Measurements from ENCODE around the gene DAGLA. TPM values are rescaled to one million over a fixed set of nuclear protein-coding genes. Genes with fewer than 3 reads are reported as not detected.

The DAGLA gene
- total RNA-seq, 1 experiment from 2014 or later = not detected

- DNase-seq = no peak
Measured at GRCh38 chr11:61698173-61698948, 18.2 kb downstream of the DAGLA start.

DNA sequence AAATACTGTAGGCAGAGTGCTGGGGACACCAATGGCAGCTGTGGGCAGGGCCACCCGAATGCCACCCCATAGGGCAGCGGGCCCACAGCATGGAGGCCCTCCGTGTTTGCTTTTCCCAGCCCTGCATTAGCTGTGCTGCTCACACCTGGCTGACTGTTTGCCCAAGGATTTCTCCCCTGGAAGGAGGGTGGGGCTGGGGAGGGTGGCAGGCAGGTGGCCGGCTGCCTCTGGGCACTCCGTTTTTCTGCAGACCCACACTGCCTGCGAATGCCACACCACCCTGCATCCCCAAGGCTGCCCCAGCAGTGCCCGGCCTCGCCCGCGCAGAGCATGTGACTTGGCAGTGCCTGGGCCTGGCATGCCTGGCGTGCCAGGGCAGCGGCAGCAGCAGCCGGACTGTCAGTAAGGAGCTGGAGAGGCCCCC is 19.6 kb downstream of the DAGLA start:
- Histone ChIP-seq H3K9me3 (ENCODE audit: low read length) (no peaks in the 10 kb centered on the region), H3K4me1 (ENCODE audit: low read length) (no peaks in the 10 kb centered on the region), H4K20me1 (ENCODE audit: insufficient read depth, low read depth, low read length) (no peaks in the 10 kb centered on the region), H3K36me3 (ENCODE audit: insufficient read depth, low read length) (no peaks in the 10 kb centered on the region), H3K27me3 (ENCODE audit: low read length) (no peaks in the 10 kb centered on the region), H3K9me2 (replicated peaks; ENCODE audit: insufficient read depth, low read length) (no peaks in the 10 kb centered on the region), H3K4me3 (ENCODE audit: low read length) (no peak overlapping the region), H3K79me2 (ENCODE audit: low read length) (no peaks in the 10 kb centered on the region), H2AFZ (ENCODE audit: low read length) (no peak overlapping the region), H3K4me2 (ENCODE audit: low read depth, low read length, poor library complexity, severe bottlenecking) (no peak overlapping the region), H3K9ac (ENCODE audit: low read length) (no peak overlapping the region), H3K27ac (ENCODE audit: low read length) (no peak overlapping the region)
- DNase-seq = no peak

More at GRCh38 chr11:61698173-61698948, 18.2 kb downstream of the DAGLA start:
- Histone ChIP-seq H3K36me3 (ENCODE audit: insufficient read depth, low read length) (no peaks in the 10 kb centered on the region), H3K9me3 (ENCODE audit: low read length) (no peaks in the 10 kb centered on the region), H3K9ac (ENCODE audit: low read length) (no peak overlapping the region), H3K4me2 (ENCODE audit: low read depth, low read length, poor library complexity, severe bottlenecking) (no peak overlapping the region), H3K79me2 (ENCODE audit: low read length) (no peaks in the 10 kb centered on the region), H3K27ac (ENCODE audit: low read length) (no peak overlapping the region), H4K20me1 (ENCODE audit: insufficient read depth, low read depth, low read length) (no peaks in the 10 kb centered on the region), H2AFZ (ENCODE audit: low read length) (no peak overlapping the region), H3K9me2 (replicated peaks; ENCODE audit: insufficient read depth, low read length) (no peaks in the 10 kb centered on the region), H3K4me1 (ENCODE audit: low read length) (no peaks in the 10 kb centered on the region), H3K27me3 (ENCODE audit: low read length) (no peaks in the 10 kb centered on the region), H3K4me3 (ENCODE audit: low read length) (no peak overlapping the region)

DNA sequence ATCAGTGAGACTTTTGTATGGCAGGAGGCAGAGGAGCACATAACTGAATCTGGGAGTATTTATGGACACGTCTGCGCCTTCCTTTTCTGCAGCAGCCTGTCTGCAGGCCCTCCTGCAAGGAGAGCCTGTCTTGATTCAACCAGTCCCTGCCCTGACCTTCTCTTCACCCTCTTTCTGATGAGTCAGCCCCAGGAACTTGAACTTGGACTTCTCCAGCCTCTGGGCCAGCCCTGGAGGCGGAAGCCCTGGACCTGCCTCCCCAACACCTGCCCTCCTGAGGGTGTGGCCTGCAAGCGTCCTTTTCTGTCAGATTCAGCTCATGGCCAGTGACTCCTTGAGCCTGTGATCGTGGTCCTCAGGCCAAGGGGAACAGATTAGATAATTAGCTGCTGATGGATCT is 20.0 kb downstream of the DAGLA start:
- no peaks in the 10 kb centered on the region for H3K9me2 ChIP-seq (replicated peaks; ENCODE audit: insufficient read depth, low read length)
- no peak overlapping the region for H2AFZ ChIP-seq (ENCODE audit: low read length)
- H3K36me3 ChIP-seq (ENCODE audit: insufficient read depth, low read length) = no peaks in the 10 kb centered on the region
- no peak overlapping the region for H3K4me2 ChIP-seq (ENCODE audit: low read depth, low read length, poor library complexity, severe bottlenecking)
- no peaks in the 10 kb centered on the region for H3K79me2 ChIP-seq (ENCODE audit: low read length)
- no peak overlapping the region for H3K9ac ChIP-seq (ENCODE audit: low read length)
- H3K4me3 ChIP-seq (ENCODE audit: low read length) = no peak overlapping the region
- no peaks in the 10 kb centered on the region for H4K20me1 ChIP-seq (ENCODE audit: insufficient read depth, low read depth, low read length)
- no peaks in the 10 kb centered on the region for H3K27me3 ChIP-seq (ENCODE audit: low read length)
- no peaks in the 10 kb centered on the region for H3K4me1 ChIP-seq (ENCODE audit: low read length)
- DNase-seq = no peak
- no peak overlapping the region for H3K27ac ChIP-seq (ENCODE audit: low read length)
- no peaks in the 10 kb centered on the region for H3K9me3 ChIP-seq (ENCODE audit: low read length)

DNA sequence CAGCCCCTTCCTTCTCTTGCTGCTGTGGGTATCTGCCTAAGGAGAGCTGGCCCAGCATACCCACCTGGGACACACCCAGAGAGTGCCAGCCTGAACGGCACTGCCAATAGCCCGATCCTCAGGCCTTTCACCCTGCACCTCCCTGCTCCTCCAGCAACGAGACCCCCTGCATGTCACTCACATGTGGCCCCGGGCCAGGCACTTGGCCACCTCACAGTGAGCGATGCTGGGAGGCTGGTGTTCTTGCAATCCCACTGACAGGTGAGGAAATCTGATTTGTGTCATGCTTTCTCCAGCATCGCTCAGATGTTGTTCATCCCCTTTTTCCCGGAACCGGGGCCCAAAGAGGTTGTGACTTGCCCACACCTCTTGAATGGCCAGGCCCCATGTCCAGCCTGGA is 20.5 kb downstream of the DAGLA start:
- H3K27me3 ChIP-seq (ENCODE audit: low read length) = no peaks in the 10 kb centered on the region
- H3K9me2 ChIP-seq (replicated peaks; ENCODE audit: insufficient read depth, low read length) = no peaks in the 10 kb centered on the region
- no peak for DNase-seq
- no peaks in the 10 kb centered on the region for H3K36me3 ChIP-seq (ENCODE audit: insufficient read depth, low read length)
- H3K79me2 ChIP-seq (ENCODE audit: low read length) = no peaks in the 10 kb centered on the region
- H3K9ac ChIP-seq (ENCODE audit: low read length) = no peak overlapping the region
- H2AFZ ChIP-seq (ENCODE audit: low read length) = no peak overlapping the region
- no peak overlapping the region for H3K4me3 ChIP-seq (ENCODE audit: low read length)
- H3K9me3 ChIP-seq (ENCODE audit: low read length) = no peaks in the 10 kb centered on the region
- H4K20me1 ChIP-seq (ENCODE audit: insufficient read depth, low read depth, low read length) = no peaks in the 10 kb centered on the region
- H3K4me2 ChIP-seq (ENCODE audit: low read depth, low read length, poor library complexity, severe bottlenecking) = no peak overlapping the region
- no peaks in the 10 kb centered on the region for H3K4me1 ChIP-seq (ENCODE audit: low read length)
- no peak overlapping the region for H3K27ac ChIP-seq (ENCODE audit: low read length)

GRCh38 chr11:61701242-61701886 is 21.2 kb downstream of the DAGLA start:
- Histone ChIP-seq H4K20me1 (ENCODE audit: insufficient read depth, low read depth, low read length) (no peaks in the 10 kb centered on the region), H3K27me3 (ENCODE audit: low read length) (no peaks in the 10 kb centered on the region), H3K27ac (ENCODE audit: low read length) (no peak overlapping the region), H3K9me2 (replicated peaks; ENCODE audit: insufficient read depth, low read length) (no peaks in the 10 kb centered on the region), H3K9me3 (ENCODE audit: low read length) (no peaks in the 10 kb centered on the region), H3K79me2 (ENCODE audit: low read length) (no peaks in the 10 kb centered on the region), H3K4me2 (ENCODE audit: low read depth, low read length, poor library complexity, severe bottlenecking) (no peak overlapping the region), H3K4me3 (ENCODE audit: low read length) (no peak overlapping the region), H3K4me1 (ENCODE audit: low read length) (no peaks in the 10 kb centered on the region), H3K9ac (ENCODE audit: low read length) (no peak overlapping the region), H2AFZ (ENCODE audit: low read length) (no peak overlapping the region), H3K36me3 (ENCODE audit: insufficient read depth, low read length) (no peaks in the 10 kb centered on the region)
- DNase-seq = no peak

- Histone ChIP-seq H3K36me3 (ENCODE audit: insufficient read depth, low read length) (no peaks in the 10 kb centered on the region), H3K9ac (ENCODE audit: low read length) (no peak overlapping the region), H3K27me3 (ENCODE audit: low read length) (no peaks in the 10 kb centered on the region), H3K9me2 (replicated peaks; ENCODE audit: insufficient read depth, low read length) (no peaks in the 10 kb centered on the region), H3K4me3 (ENCODE audit: low read length) (no peak overlapping the region), H3K27ac (ENCODE audit: low read length) (no peak overlapping the region), H4K20me1 (ENCODE audit: insufficient read depth, low read depth, low read length) (no peaks in the 10 kb centered on the region), H3K4me1 (ENCODE audit: low read length) (no peaks in the 10 kb centered on the region), H3K79me2 (ENCODE audit: low read length) (no peaks in the 10 kb centered on the region), H2AFZ (ENCODE audit: low read length) (no peak overlapping the region), H3K4me2 (ENCODE audit: low read depth, low read length, poor library complexity, severe bottlenecking) (no peak overlapping the region), H3K9me3 (ENCODE audit: low read length) (no peaks in the 10 kb centered on the region)
- no peak for DNase-seq
Measured at GRCh38 chr11:61702701-61703312, 22.6 kb downstream of the DAGLA start.

DNA sequence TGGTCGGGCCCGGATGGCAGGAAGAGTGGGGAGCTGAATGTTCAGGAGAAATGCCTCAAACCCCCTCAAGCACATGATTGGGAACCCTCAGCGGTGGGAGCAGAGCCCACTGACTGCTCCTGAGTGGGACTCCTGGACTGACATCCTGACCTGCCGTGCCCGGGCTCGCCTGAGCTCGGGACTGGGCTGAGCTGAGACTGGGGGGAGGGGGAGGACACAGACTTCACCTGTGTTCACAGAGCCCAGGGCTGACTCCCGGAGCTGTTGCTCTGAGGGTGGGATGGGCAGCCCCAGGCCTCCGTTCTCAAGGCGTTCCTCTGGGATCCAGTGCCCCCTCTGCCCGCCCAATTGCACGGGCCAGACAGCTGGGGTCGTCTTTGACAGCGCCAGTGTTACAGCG is 24.6 kb downstream of the DAGLA start:
- H3K4me1 ChIP-seq (ENCODE audit: low read length) = no peaks in the 10 kb centered on the region
- H3K79me2 ChIP-seq (ENCODE audit: low read length) = no peaks in the 10 kb centered on the region
- H3K9me2 ChIP-seq (replicated peaks; ENCODE audit: insufficient read depth, low read length) = no peaks in the 10 kb centered on the region
- no peaks in the 10 kb centered on the region for H4K20me1 ChIP-seq (ENCODE audit: insufficient read depth, low read depth, low read length)
- no peaks in the 10 kb centered on the region for H3K9me3 ChIP-seq (ENCODE audit: low read length)
- no peaks in the 10 kb centered on the region for H3K36me3 ChIP-seq (ENCODE audit: insufficient read depth, low read length)
- no peak overlapping the region for H2AFZ ChIP-seq (ENCODE audit: low read length)
- H3K27ac ChIP-seq (ENCODE audit: low read length) = no peak overlapping the region
- H3K4me3 ChIP-seq (ENCODE audit: low read length) = no peak overlapping the region
- H3K27me3 ChIP-seq (ENCODE audit: low read length) = no peaks in the 10 kb centered on the region
- no peak overlapping the region for H3K9ac ChIP-seq (ENCODE audit: low read length)
- no peak for DNase-seq
- no peak overlapping the region for H3K4me2 ChIP-seq (ENCODE audit: low read depth, low read length, poor library complexity, severe bottlenecking)
